Naive thymus-derived CD4-positive, alpha-beta T cell (primary cell): Measurements from ENCODE around the gene SYTL3. TPM values are rescaled to one million over a fixed set of nuclear protein-coding genes. Genes with fewer than 3 reads are reported as not detected.

Experiments used
- ATAC-seq: fragments of 150-1000 bp; cut with Tn5 transposase; 2 replicates; pipeline ENCODE4 v1.10.0; 2021; ENCODE audit warnings: mild to moderate bottlenecking, moderate library complexity
- CTCF ChIA-PET: fragments of 350-600 bp; sonication (Branson Sonifier 250); formaldehyde crosslinking; loops from one replicate; lab custom pipeline; 2021; ENCODE audit warnings: antibody characterized with exemption; lab: Charles Lee
- POLR2A ChIA-PET: fragments of 350-600 bp; sonication (Branson Sonifier 250); formaldehyde crosslinking; loops from one replicate; lab custom pipeline; 2021; ENCODE audit warnings: antibody characterized with exemption, inconsistent platforms; lab: Charles Lee
- DNase-seq, 9 donors: peaks; one replicate each; pipeline versions ENCODE4 v3.0.0 to v3.0.0-alpha.2; 2020 to 2022; ENCODE audit warnings: mixed read lengths in 1 of 9
- H3K27ac ChIP-seq: one replicate; pipeline ENCODE4 v1.7.0; 2013; ENCODE audit warnings: mild to moderate bottlenecking, low read depth, low read length, moderate library complexity
- H3K27me3 ChIP-seq, 2 donors: one replicate each; pipeline ENCODE4 v1.7.0; 2013; ENCODE audit warnings: low read length in 2 of 2, mild to moderate bottlenecking in 2 of 2, moderate library complexity in 2 of 2; ENCODE audit not compliant: control insufficient read depth in 2 of 2, insufficient read depth in 2 of 2
- H3K36me3 ChIP-seq, 3 experiments: 1 replicate in 2 of 3; 2 replicates in 1 of 3; pipeline ENCODE4 v1.7.0; 2013; ENCODE audit warnings: low read length in 3 of 3, mild to moderate bottlenecking in 3 of 3, moderate library complexity in 1 of 3; ENCODE audit not compliant: insufficient read depth in 3 of 3, control insufficient read depth in 2 of 3
- H3K4me1 ChIP-seq, 2 donors: one replicate each; pipeline ENCODE4 v1.7.0; 2013; ENCODE audit warnings: low read length in 2 of 2, mild to moderate bottlenecking in 2 of 2, moderate library complexity in 1 of 2; ENCODE audit not compliant: control insufficient read depth in 2 of 2, insufficient read depth in 2 of 2
- H3K4me3 ChIP-seq: 2 replicates; pipeline ENCODE4 v1.7.0; 2013; ENCODE audit warnings: mild to moderate bottlenecking, low read length
- H3K9me3 ChIP-seq, 3 experiments: 1 replicate in 2 of 3; 2 replicates in 1 of 3; pipeline ENCODE4 v1.7.0; 2013; ENCODE audit warnings: low read length in 3 of 3; ENCODE audit not compliant: control insufficient read depth in 2 of 3
- H3K27ac Mint-ChIP-seq, 9 donors: one replicate each; pipeline ENCODE4 v1.8.0; 2020 to 2022; ENCODE audit warnings: mixed read lengths in 9 of 9, mild to moderate bottlenecking in 8 of 9, moderate library complexity in 5 of 9, inconsistent platforms in 2 of 9
- H3K27me3 Mint-ChIP-seq, 5 donors: one replicate each; pipeline ENCODE4 v1.8.0; 2021 to 2022; ENCODE audit warnings: mixed read lengths in 5 of 5, mild to moderate bottlenecking in 1 of 5
- H3K36me3 Mint-ChIP-seq, 5 donors: one replicate each; pipeline ENCODE4 v1.8.0; 2020 to 2022; ENCODE audit warnings: mixed read lengths in 5 of 5, mild to moderate bottlenecking in 3 of 5, inconsistent platforms in 1 of 5
- H3K4me1 Mint-ChIP-seq, 7 donors: one replicate each; pipeline ENCODE4 v1.8.0; 2020 to 2022; ENCODE audit warnings: mixed read lengths in 7 of 7, mild to moderate bottlenecking in 3 of 7, inconsistent platforms in 1 of 7
- H3K4me3 Mint-ChIP-seq, 10 donors: one replicate each; pipeline ENCODE4 v1.8.0; 2020 to 2022; ENCODE audit warnings: mild to moderate bottlenecking in 10 of 10, mixed read lengths in 10 of 10, moderate library complexity in 6 of 10, inconsistent platforms in 2 of 10
- H3K9me3 Mint-ChIP-seq, 11 donors: one replicate each; pipeline ENCODE4 v1.8.0; 2020 to 2022; ENCODE audit warnings: mixed read lengths in 11 of 11, mild to moderate bottlenecking in 4 of 11, inconsistent platforms in 1 of 11, moderate library complexity in 1 of 11
- intact Hi-C, 2 donors: fragments of 100-400 bp; cut with micrococcal nuclease; formaldehyde crosslinking; loops; one replicate each; pipeline ENCODE4 v1.15.1; 2023
- polyA plus RNA-seq, 2 donors: library from polyadenylated mRNA; unstranded; fragments of 300-500 nt; fragmentation: Illumina TruSeq; gene quantifications; one replicate each; pipeline ENCODE4 v1.2.3, GENCODE V29; 2021
- total RNA-seq, 6 experiments: library from RNA in 5 of 6; stranded (reverse) in 5 of 6; gene quantifications; 1 replicate in 5 of 6; 2 replicates in 1 of 6; pipeline ENCODE4 v1.2.3 and lab custom pipeline; 2021 to 2026

Gene SYTL3
- total and polyA plus RNA-seq, 7 experiments from 2014 or later: 13.4 to 67.0 (median 29.5) TPM

GRCh38 chr6:158706369-158706982 is 56.6 kb downstream of the SYTL3 start:
- intact Hi-C loops: loop anchor here in 1 of 2 donors (10.0 kb wide), 1 partner anchor 398 kb away; no protein-coding TSS in a partner anchor
- H3K36me3 Mint-ChIP-seq: peaks cover 11 to 28% (median 24%) of the 10 kb centered on the region in 5 donors
- H3K27ac Mint-ChIP-seq: no peak overlapping the region
- peaks cover 0 to 18% (median 14%) of the 10 kb centered on the region in 7 donors for H3K4me1 Mint-ChIP-seq
- H3K9me3 Mint-ChIP-seq: no peaks in the 10 kb centered on the region
- no peak overlapping the region for H3K4me3 Mint-ChIP-seq
- Histone ChIP-seq H3K4me1 (peaks cover 8 to 9% of the 10 kb centered on the region in 2 donors), H3K9me3 (no peaks in the 10 kb centered on the region), H3K27ac (no peak overlapping the region), H3K27me3 (no peaks in the 10 kb centered on the region), H3K36me3 (peaks cover 0 to 13% (median 0%) of the 10 kb centered on the region in 3 experiments), H3K4me3 (no peak overlapping the region)
- ChIA-PET CTCF (interaction anchor here (0.7 to 2.8 kb wide), 4 partner anchors 10 to 554 kb away, joined by 3 to 13 read pairs (median 5); no protein-coding TSS in a partner anchor), POLR2A (no interaction called here)
- ATAC-seq (no peak), DNase-seq (no peak)
- no peaks in the 10 kb centered on the region for H3K27me3 Mint-ChIP-seq

- peaks cover 0 to 18% (median under 1%) of the 10 kb centered on the region in 3 experiments for H3K36me3 ChIP-seq
- H3K9me3 ChIP-seq: no peaks in the 10 kb centered on the region
- no peak for DNase-seq
- no peaks in the 10 kb centered on the region for H3K27me3 ChIP-seq
- ATAC-seq: no peak
- ChIA-PET CTCF (interaction anchor here (0.8 to 2.8 kb wide), 7 partner anchors 9 to 302 kb away, joined by 3 to 13 read pairs (median 3); partner anchors contain the start of gene RSPH3), POLR2A (interaction anchor here (0.6 kb wide), 1 partner anchor 112 kb away, joined by 3 read pairs; the partner anchor contains the start of gene EZR)
- H3K4me1 ChIP-seq: peaks cover 8 to 9% of the 10 kb centered on the region in 2 donors
- Mint-ChIP-seq H3K4me1 (peaks cover 0 to 22% (median 11%) of the 10 kb centered on the region in 7 donors), H3K27ac (peak overlapping the region in 1 of 9 donors; percentile 43), H3K9me3 (no peaks in the 10 kb centered on the region), H3K36me3 (peaks cover 11 to 34% (median 27%) of the 10 kb centered on the region in 5 donors), H3K4me3 (no peak overlapping the region), H3K27me3 (no peaks in the 10 kb centered on the region)
- no peak overlapping the region for H3K27ac ChIP-seq
- intact Hi-C loops: loop anchor here in 1 of 2 donors (10.0 kb wide), 1 partner anchor 398 kb away; no protein-coding TSS in a partner anchor
- H3K4me3 ChIP-seq: no peak overlapping the region
Observed at GRCh38 chr6:158707120-158707820, 57.4 kb downstream of the SYTL3 start.

- Histone ChIP-seq H3K27me3 (no peaks in the 10 kb centered on the region), H3K27ac (no peak overlapping the region), H3K9me3 (no peaks in the 10 kb centered on the region), H3K36me3 (peaks cover 0 to 21% (median 2%) of the 10 kb centered on the region in 3 experiments), H3K4me1 (peaks cover 8 to 9% of the 10 kb centered on the region in 2 donors), H3K4me3 (no peak overlapping the region)
- no peaks in the 10 kb centered on the region for H3K9me3 Mint-ChIP-seq
- ChIA-PET CTCF (interaction anchor here (0.8 to 2.8 kb wide), 4 partner anchors 253 to 302 kb away, joined by 3 to 13 read pairs (median 3); partner anchors contain the start of gene RSPH3), POLR2A (no interaction called here)
- peak overlapping the region in 2 of 9 donors; percentile 9 to 43 for H3K27ac Mint-ChIP-seq
- intact Hi-C loops: loop anchor here in 1 of 2 donors (10.0 kb wide), 1 partner anchor 397 kb away; no protein-coding TSS in a partner anchor
- no peak overlapping the region for H3K4me3 Mint-ChIP-seq
- H3K36me3 Mint-ChIP-seq: peaks cover 11 to 36% (median 27%) of the 10 kb centered on the region in 5 donors
- H3K4me1 Mint-ChIP-seq: peaks cover 0 to 22% (median 11%) of the 10 kb centered on the region in 7 donors
- ATAC-seq (no peak), DNase-seq (no peak)
- H3K27me3 Mint-ChIP-seq: no peaks in the 10 kb centered on the region
Observed at GRCh38 chr6:158707821-158708195, 58.0 kb downstream of the SYTL3 start.

GRCh38 chr6:158708239-158708638 is 58.4 kb downstream of the SYTL3 start:
- H3K27ac ChIP-seq: no peak overlapping the region
- CTCF ChIA-PET: interaction anchor here (1.0 to 2.8 kb wide), 2 partner anchors 253 to 265 kb away, joined by 3 to 13 read pairs; no protein-coding TSS in a partner anchor
- no peaks in the 10 kb centered on the region for H3K27me3 Mint-ChIP-seq
- POLR2A ChIA-PET: no interaction called here
- no peak overlapping the region for H3K4me3 Mint-ChIP-seq
- H3K4me1 Mint-ChIP-seq: peaks cover 0 to 25% (median 10%) of the 10 kb centered on the region in 7 donors
- no peaks in the 10 kb centered on the region for H3K9me3 ChIP-seq
- DNase-seq (no peak), ATAC-seq (no peak)
- intact Hi-C loops: loop anchor here in 1 of 2 donors (10.0 kb wide), 1 partner anchor 397 kb away; no protein-coding TSS in a partner anchor
- no peak overlapping the region for H3K4me3 ChIP-seq
- peaks cover 0 to 26% (median 2%) of the 10 kb centered on the region in 3 experiments for H3K36me3 ChIP-seq
- H3K27me3 ChIP-seq: no peaks in the 10 kb centered on the region
- no peaks in the 10 kb centered on the region for H3K9me3 Mint-ChIP-seq
- H3K36me3 Mint-ChIP-seq: peaks cover 11 to 38% (median 31%) of the 10 kb centered on the region in 5 donors
- H3K27ac Mint-ChIP-seq: peak overlapping the region in 1 of 9 donors; percentile 9
- peaks cover 8 to 9% of the 10 kb centered on the region in 2 donors for H3K4me1 ChIP-seq

GRCh38 chr6:158709809-158710208 is 60.0 kb downstream of the SYTL3 start:
- DNase-seq (no peak), ATAC-seq (no peak)
- Mint-ChIP-seq H3K36me3 (peaks cover 11 to 49% (median 42%) of the 10 kb centered on the region in 5 donors), H3K9me3 (no peaks in the 10 kb centered on the region), H3K27ac (no peak overlapping the region), H3K4me1 (peaks cover 0 to 22% (median 5%) of the 10 kb centered on the region in 7 donors), H3K27me3 (no peaks in the 10 kb centered on the region), H3K4me3 (no peak overlapping the region)
- Histone ChIP-seq H3K4me3 (no peak overlapping the region), H3K9me3 (no peaks in the 10 kb centered on the region), H3K36me3 (peaks cover 0 to 38% (median 6%) of the 10 kb centered on the region in 3 experiments), H3K27me3 (no peaks in the 10 kb centered on the region), H3K4me1 (no peaks in the 10 kb centered on the region), H3K27ac (no peak overlapping the region)
- ChIA-PET POLR2A (no interaction called here), CTCF (no interaction called here)
- intact Hi-C loops: loop anchor here in 1 of 2 donors (10.0 kb wide), 1 partner anchor 395 kb away; no protein-coding TSS in a partner anchor

- peaks cover under 1 to 32% (median 5%) of the 10 kb centered on the region in 7 donors for H3K4me1 Mint-ChIP-seq
- H3K27me3 ChIP-seq: no peaks in the 10 kb centered on the region
- no peaks in the 10 kb centered on the region for H3K9me3 Mint-ChIP-seq
- peaks cover 0 to 6% of the 10 kb centered on the region in 2 donors for H3K4me1 ChIP-seq
- intact Hi-C loops: no loop called here
- peak overlapping the region in 1 of 9 donors; percentile 33 for H3K27ac Mint-ChIP-seq
- peaks cover 0 to 43% (median 6%) of the 10 kb centered on the region in 3 experiments for H3K36me3 ChIP-seq
- peaks cover 14 to 60% (median 48%) of the 10 kb centered on the region in 5 donors for H3K36me3 Mint-ChIP-seq
- ChIA-PET POLR2A (no interaction called here), CTCF (interaction anchor here (0.7 kb wide), 1 partner anchor 333 kb away, joined by 3 read pairs; no protein-coding TSS in a partner anchor)
- no peak overlapping the region for H3K4me3 ChIP-seq
- DNase-seq (no peak), ATAC-seq (no peak)
- H3K9me3 ChIP-seq: no peaks in the 10 kb centered on the region
- H3K27ac ChIP-seq: no peak overlapping the region
- H3K27me3 Mint-ChIP-seq: no peaks in the 10 kb centered on the region
- H3K4me3 Mint-ChIP-seq: no peak overlapping the region
Observed at GRCh38 chr6:158711264-158711663, 61.4 kb downstream of the SYTL3 start.
